NB4 (cell line): Measurements from ENCODE around the gene CCDC107.

Source experiments
- MYC ChIP-seq: IDR thresholded peaks from 2 replicates; pipeline ENCODE4 v1.6.1; 2011; ENCODE audit warnings: low read depth, low read length
- POLR2A ChIP-seq: IDR thresholded peaks from 2 replicates; pipeline ENCODE4 v1.6.1; 2011; ENCODE audit warnings: mild to moderate bottlenecking; ENCODE audit not compliant: insufficient read length; ENCODE audit errors: extremely low read depth
- TF ChIP-seq, protein P1 (sequence below): IDR thresholded peaks from one replicate; pipeline ENCODE4 v1.5.1; 2012; ENCODE audit warnings: low read depth, low read length
- TF ChIP-seq, protein P2 (sequence below): IDR thresholded peaks from 2 replicates; pipeline ENCODE4 v1.6.1; 2011; ENCODE audit warnings: low read depth, low read length

DNA sequence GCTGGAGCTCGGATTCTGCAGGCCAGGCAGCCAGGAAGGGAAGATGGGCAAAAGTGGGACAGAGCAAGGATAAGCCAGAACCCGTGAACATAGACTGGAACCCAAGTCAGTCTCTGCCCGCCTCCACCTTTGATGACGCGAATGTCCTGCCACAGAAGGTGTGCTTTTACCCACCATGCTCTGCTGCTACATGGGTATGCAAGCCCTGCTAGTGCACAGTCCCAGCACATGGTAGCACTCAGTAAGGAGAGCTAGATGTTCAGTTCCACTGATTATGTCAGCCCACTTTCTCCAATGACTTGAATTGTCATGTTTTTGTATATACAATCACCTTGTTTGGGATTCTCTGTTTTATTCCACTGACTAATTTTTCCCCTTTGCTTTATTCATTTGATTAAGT is 28.5 kb upstream of the CCDC107 start:
- TF ChIP-seq, protein P1, sequence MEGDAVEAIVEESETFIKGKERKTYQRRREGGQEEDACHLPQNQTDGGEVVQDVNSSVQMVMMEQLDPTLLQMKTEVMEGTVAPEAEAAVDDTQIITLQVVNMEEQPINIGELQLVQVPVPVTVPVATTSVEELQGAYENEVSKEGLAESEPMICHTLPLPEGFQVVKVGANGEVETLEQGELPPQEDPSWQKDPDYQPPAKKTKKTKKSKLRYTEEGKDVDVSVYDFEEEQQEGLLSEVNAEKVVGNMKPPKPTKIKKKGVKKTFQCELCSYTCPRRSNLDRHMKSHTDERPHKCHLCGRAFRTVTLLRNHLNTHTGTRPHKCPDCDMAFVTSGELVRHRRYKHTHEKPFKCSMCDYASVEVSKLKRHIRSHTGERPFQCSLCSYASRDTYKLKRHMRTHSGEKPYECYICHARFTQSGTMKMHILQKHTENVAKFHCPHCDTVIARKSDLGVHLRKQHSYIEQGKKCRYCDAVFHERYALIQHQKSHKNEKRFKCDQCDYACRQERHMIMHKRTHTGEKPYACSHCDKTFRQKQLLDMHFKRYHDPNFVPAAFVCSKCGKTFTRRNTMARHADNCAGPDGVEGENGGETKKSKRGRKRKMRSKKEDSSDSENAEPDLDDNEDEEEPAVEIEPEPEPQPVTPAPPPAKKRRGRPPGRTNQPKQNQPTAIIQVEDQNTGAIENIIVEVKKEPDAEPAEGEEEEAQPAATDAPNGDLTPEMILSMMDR = no peak
- no peak for TF ChIP-seq POLR2A
- TF ChIP-seq, protein P2, sequence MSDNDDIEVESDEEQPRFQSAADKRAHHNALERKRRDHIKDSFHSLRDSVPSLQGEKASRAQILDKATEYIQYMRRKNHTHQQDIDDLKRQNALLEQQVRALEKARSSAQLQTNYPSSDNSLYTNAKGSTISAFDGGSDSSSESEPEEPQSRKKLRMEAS = no peak
- TF ChIP-seq MYC = no peak
